Thyroid gland (tissue), 4 donors: ENCODE results near the gene ZNF18. TPM values are rescaled to one million over a fixed set of nuclear protein-coding genes. Genes with fewer than 3 reads are reported as not detected.

Experiments used
- DNase-seq, 2 donors: peaks; one replicate each; pipeline ENCODE4 v3.0.0-alpha.2; 2019
- H3K27ac ChIP-seq, 3 donors: fragments of 200-600 bp; sonication (generic); 1 replicate in 2 of 3; 2 replicates in 1 of 3; pipeline ENCODE4 v1.5.1; 2016 to 2019; ENCODE audit warnings: mild to moderate bottlenecking in 1 of 3, moderate library complexity in 1 of 3
- H3K27me3 ChIP-seq: fragments of 200-600 bp; sonication (generic); one replicate; pipeline ENCODE4 v1.5.1; 2019
- H3K36me3 ChIP-seq, 2 donors: fragments of 200-600 bp; sonication (generic); one replicate each; pipeline ENCODE4 v1.5.1; 2016 to 2019
- H3K4me1 ChIP-seq, 2 donors: fragments of 200-600 bp; sonication (generic); one replicate each; pipeline ENCODE4 v1.5.1; 2017 to 2019
- H3K4me3 ChIP-seq, 3 donors: fragments of 200-600 bp; sonication (generic); replicated peaks in 1 of 3; 1 replicate in 2 of 3; 2 replicates in 1 of 3; pipeline ENCODE4 v1.5.1; 2016; ENCODE audit warnings: mild to moderate bottlenecking in 1 of 3
- H3K9me3 ChIP-seq: fragments of 200-600 bp; sonication (generic); one replicate; pipeline ENCODE4 v1.5.1; 2017
- POLR2A ChIP-seq, 2 donors: fragments of 450-650 bp; IDR thresholded peaks; one replicate each; pipeline ENCODE4 v1.6.1; 2017; ENCODE audit warnings: antibody characterized with exemption in 2 of 2, mild to moderate bottlenecking in 2 of 2, moderate library complexity in 1 of 2
- WGBS, 2 donors: methylation state at CpG; one replicate each; pipeline ENCODE4 v1.1.5; 2017; 5-methylcytosine and 5-hydroxymethylcytosine counted together
- intact Hi-C: fragments of 100-400 bp; cut with DNase I; formaldehyde crosslinking; loops from one replicate; pipeline ENCODE4 v1.15.1; 2023
- total RNA-seq, 4 donors: library from RNA; depleted of rRNA; stranded (reverse); fragments of >200 nt; gene quantifications; one replicate each; pipeline ENCODE4 v1.2.3, GENCODE V29; 2016
- TF ChIP-seq, protein P1 (sequence below), 6 experiments: fragments of 200-600 bp in 3 of 6; fragments of 450-650 bp in 3 of 6; sonication (generic) in 3 of 6; IDR thresholded peaks; one replicate each; pipeline ENCODE4 v1.5.1; 2016 to 2019; ENCODE audit warnings: antibody characterized with exemption in 6 of 6, mild to moderate bottlenecking in 2 of 6, inconsistent platforms in 1 of 6, moderate library complexity in 1 of 6

Gene ZNF18
- total RNA-seq, 4 donors from 2014 or later: 6.5 to 14.6 (median 8.6) TPM

DNA sequence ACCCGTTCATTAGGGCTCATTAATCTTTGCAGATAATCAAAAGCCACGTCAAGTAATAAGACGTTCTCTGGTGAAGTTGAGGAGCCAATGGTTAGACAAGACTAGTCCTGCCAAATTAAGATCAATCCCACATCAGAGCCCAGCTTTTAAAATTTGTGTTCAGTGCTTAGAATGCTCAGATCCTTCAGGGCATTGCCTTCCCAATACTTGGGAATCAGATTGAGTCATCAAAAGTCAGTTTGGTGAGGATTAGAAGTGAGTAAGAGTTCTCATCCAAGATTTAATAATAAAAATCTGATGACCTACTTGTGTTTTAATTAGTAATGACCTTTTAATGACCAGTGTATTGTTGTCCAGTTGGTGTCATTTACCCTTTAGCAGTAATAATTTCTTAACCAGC, 43.2 kb upstream of the ZNF18 start:
- no peak for DNase-seq
- Histone ChIP-seq H3K9me3 (no peaks in the 10 kb centered on the region), H3K4me3 (no peak overlapping the region), H3K4me1 (peaks cover 11 to 15% of the 10 kb centered on the region in 2 donors), H3K27ac (no peak overlapping the region), H3K27me3 (no peaks in the 10 kb centered on the region), H3K36me3 (no peaks in the 10 kb centered on the region)
- WGBS, 2 donors: 89 to 94% methylated on average over 3 of the region's 3 CpGs
- no peak for TF ChIP-seq POLR2A (IDR thresholded peaks at IDR 0.05)
- TF ChIP-seq, protein P1, sequence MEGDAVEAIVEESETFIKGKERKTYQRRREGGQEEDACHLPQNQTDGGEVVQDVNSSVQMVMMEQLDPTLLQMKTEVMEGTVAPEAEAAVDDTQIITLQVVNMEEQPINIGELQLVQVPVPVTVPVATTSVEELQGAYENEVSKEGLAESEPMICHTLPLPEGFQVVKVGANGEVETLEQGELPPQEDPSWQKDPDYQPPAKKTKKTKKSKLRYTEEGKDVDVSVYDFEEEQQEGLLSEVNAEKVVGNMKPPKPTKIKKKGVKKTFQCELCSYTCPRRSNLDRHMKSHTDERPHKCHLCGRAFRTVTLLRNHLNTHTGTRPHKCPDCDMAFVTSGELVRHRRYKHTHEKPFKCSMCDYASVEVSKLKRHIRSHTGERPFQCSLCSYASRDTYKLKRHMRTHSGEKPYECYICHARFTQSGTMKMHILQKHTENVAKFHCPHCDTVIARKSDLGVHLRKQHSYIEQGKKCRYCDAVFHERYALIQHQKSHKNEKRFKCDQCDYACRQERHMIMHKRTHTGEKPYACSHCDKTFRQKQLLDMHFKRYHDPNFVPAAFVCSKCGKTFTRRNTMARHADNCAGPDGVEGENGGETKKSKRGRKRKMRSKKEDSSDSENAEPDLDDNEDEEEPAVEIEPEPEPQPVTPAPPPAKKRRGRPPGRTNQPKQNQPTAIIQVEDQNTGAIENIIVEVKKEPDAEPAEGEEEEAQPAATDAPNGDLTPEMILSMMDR (IDR thresholded peaks at IDR 0.05): no peak
- intact Hi-C loops: no loop called here

- intact Hi-C loops: no loop called here
- no peaks in the 10 kb centered on the region for H3K36me3 ChIP-seq
- H3K27me3 ChIP-seq: no peaks in the 10 kb centered on the region
- TF ChIP-seq POLR2A (IDR thresholded peaks at IDR 0.05): no peak
- TF ChIP-seq, protein P1 (IDR thresholded peaks at IDR 0.05): no peak
- no peak for DNase-seq
- H3K4me1 ChIP-seq: peaks cover 7 to 11% of the 10 kb centered on the region in 2 donors
- H3K9me3 ChIP-seq: no peaks in the 10 kb centered on the region
- WGBS, 2 donors: 46 to 61% methylated on average over 2 of the region's 2 CpGs
- no peak overlapping the region for H3K4me3 ChIP-seq
- no peak overlapping the region for H3K27ac ChIP-seq
Observed at GRCh38 chr17:12037970-12038369, 40.7 kb upstream of the ZNF18 start.

DNA sequence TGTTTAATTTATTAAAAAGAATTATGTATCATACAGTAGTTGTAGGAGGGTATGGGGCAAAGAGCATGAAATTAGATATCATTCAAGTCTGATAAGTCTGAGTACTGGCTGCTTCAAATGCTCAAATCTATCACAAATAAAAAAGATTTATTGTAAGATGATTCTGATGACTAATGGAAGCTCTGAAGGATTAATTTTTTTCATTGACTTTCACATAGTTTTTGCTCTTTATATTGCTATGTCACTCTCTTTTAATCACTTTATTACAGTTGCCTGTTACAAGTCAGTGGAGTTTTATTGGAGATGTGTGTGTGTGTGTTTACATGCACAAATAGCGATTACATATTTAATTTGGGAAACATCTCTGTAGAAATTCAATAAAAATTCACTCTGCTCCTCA, 38.4 kb upstream of the ZNF18 start:
- Histone ChIP-seq H3K4me1 (peaks cover 11 to 18% of the 10 kb centered on the region in 2 donors), H3K9me3 (no peaks in the 10 kb centered on the region), H3K36me3 (no peaks in the 10 kb centered on the region), H3K4me3 (no peak overlapping the region), H3K27ac (no peak overlapping the region), H3K27me3 (no peaks in the 10 kb centered on the region)
- DNase-seq: no peak
- intact Hi-C loops: no loop called here
- TF ChIP-seq, protein P1 (IDR thresholded peaks at IDR 0.05): no peak
- no peak for TF ChIP-seq POLR2A (IDR thresholded peaks at IDR 0.05)
- 96 to 99% methylated on average over 1 of the region's 1 CpG for WGBS, 2 donors

GRCh38 chr17:12034538-12034937, 37.3 kb upstream of the ZNF18 start:
- Histone ChIP-seq H3K27ac (no peak overlapping the region), H3K9me3 (no peaks in the 10 kb centered on the region), H3K4me1 (peaks cover 9 to 20% of the 10 kb centered on the region in 2 donors), H3K27me3 (no peaks in the 10 kb centered on the region), H3K4me3 (no peak overlapping the region), H3K36me3 (no peaks in the 10 kb centered on the region)
- TF ChIP-seq, protein P1 (IDR thresholded peaks at IDR 0.05): no peak
- no peak for TF ChIP-seq POLR2A (IDR thresholded peaks at IDR 0.05)
- intact Hi-C loops: no loop called here
- 92 to 97% methylated on average over 4 of the region's 4 CpGs for WGBS, 2 donors
- DNase-seq: no peak

GRCh38 chr17:12028611-12029010, 31.3 kb upstream of the ZNF18 start:
- H3K4me3 ChIP-seq: no peak overlapping the region
- H3K27me3 ChIP-seq: no peaks in the 10 kb centered on the region
- no peaks in the 10 kb centered on the region for H3K9me3 ChIP-seq
- no peaks in the 10 kb centered on the region for H3K36me3 ChIP-seq
- intact Hi-C loops: no loop called here
- H3K27ac ChIP-seq: no peak overlapping the region
- TF ChIP-seq POLR2A (IDR thresholded peaks at IDR 0.05): no peak
- TF ChIP-seq, protein P1 (IDR thresholded peaks at IDR 0.05): no peak
- DNase-seq: no peak
- H3K4me1 ChIP-seq: peaks cover 29 to 47% of the 10 kb centered on the region in 2 donors
- WGBS, 2 donors: 89 to 98% methylated on average over 2 of the region's 2 CpGs
